ENCODE data around the gene BAK1. TPM values are rescaled to one million over a fixed set of nuclear protein-coding genes. Genes with fewer than 3 reads are reported as not detected.
A peak's percentile ranks its signal among the peaks of the same experiment; 100 is the strongest.

Gene BAK1
- total and polyA plus RNA-seq, 2 of the 13 experiments (the other 11 are each of a cell fraction or from before 2014, with no cell fraction given) = 15.0 to 23.8 TPM

- TF ChIP-seq ZNF713 (CRISPR knock-in tag; IDR thresholded peaks at IDR 0.05) (0 out of 2 replicates have a peak, but pooled peaks have one; percentile 18), NR3C1 (CRISPR knock-in tag; IDR thresholded peaks at IDR 0.05) (no peak), TIGD3 (CRISPR knock-in tag; IDR thresholded peaks at IDR 0.05; ENCODE audit: borderline replicate concordance) (no peak), ARHGAP35 (CRISPR knock-in tag; IDR thresholded peaks at IDR 0.05; ENCODE audit: borderline replicate concordance) (no peak; the same call in 1 of the 2 replicates), KDM5B (CRISPR knock-in tag; IDR thresholded peaks at IDR 0.05; ENCODE audit: borderline replicate concordance) (peak; percentile 80; the same call in 1 of the 2 replicates), SRY (CRISPR knock-in tag; IDR thresholded peaks at IDR 0.05) (no peak), GPBP1L1 (CRISPR knock-in tag; IDR thresholded peaks at IDR 0.05) (no peak), PHB2 (IDR thresholded peaks at IDR 0.05; ENCODE audit: partially characterized antibody) (no peak), ZNF7 (CRISPR knock-in tag; IDR thresholded peaks at IDR 0.05) (no peak), RAD51 (IDR thresholded peaks at IDR 0.05; ENCODE audit: borderline replicate concordance) (no peak), ZBTB14 (CRISPR knock-in tag; IDR thresholded peaks at IDR 0.05) (no peak), LRRFIP1 (CRISPR knock-in tag; conservative IDR thresholded peaks at IDR 0.05) (no peak), ZBTB7B (CRISPR knock-in tag; IDR thresholded peaks at IDR 0.05) (peak; percentile 76), DZIP1 (CRISPR knock-in tag; IDR thresholded peaks at IDR 0.05) (no peak), ZNF576 (CRISPR knock-in tag; IDR thresholded peaks at IDR 0.05) (0 out of 2 replicates have a peak, but pooled peaks have one; percentile 8), SRSF9 (IDR thresholded peaks at IDR 0.05; ENCODE audit: borderline replicate concordance, insufficient read depth, low read depth, low read length, poor library complexity, severe bottlenecking) (no peak), ESRRA (CRISPR knock-in tag; IDR thresholded peaks at IDR 0.05; ENCODE audit: low read depth) (peak; percentile 66), SMARCE1 (IDR thresholded peaks at IDR 0.05; ENCODE audit: borderline replicate concordance) (no peak), NR2F2 (IDR thresholded peaks at IDR 0.05; ENCODE audit: borderline replicate concordance, low read depth) (no peak)
These were observed at the start of gene BAK1 (continued) for GRCh38 chr6:33579828-33580714.

All from HepG2 (cell line).